Vagina (tissue), 2 donors: Measurements from ENCODE around the gene BACE2. TPM values are rescaled to one million over a fixed set of nuclear protein-coding genes. Genes with fewer than 3 reads are reported as not detected.

ENCODE experiments used
- DNase-seq, 2 donors: peaks; one replicate each; pipeline ENCODE4 v3.0.0-alpha.2; 2017; ENCODE audit errors: extremely low spot score in 2 of 2
- H3K27ac ChIP-seq: fragments of 200-600 bp; sonication (generic); one replicate; pipeline ENCODE4 v1.5.1; 2019
- H3K27me3 ChIP-seq: fragments of 200-600 bp; sonication (generic); one replicate; pipeline ENCODE4 v1.5.1; 2019
- H3K36me3 ChIP-seq, 2 donors: fragments of 200-600 bp; sonication (generic); one replicate each; pipeline ENCODE4 v1.5.1; 2017 to 2019
- H3K4me1 ChIP-seq: fragments of 200-600 bp; sonication (generic); one replicate; pipeline ENCODE4 v1.5.1; 2019
- H3K4me3 ChIP-seq, 2 donors: fragments of 200-600 bp; sonication (generic); 1 replicate in 1 of 2; 2 replicates in 1 of 2; pipeline ENCODE4 v1.5.1; 2016 to 2019
- H3K9me3 ChIP-seq: fragments of 200-600 bp; sonication (generic); one replicate; pipeline ENCODE4 v1.5.1; 2019
- CTCF ChIP-seq, 3 experiments: fragments of 450-650 bp in 2 of 3; fragments of 200-600 bp in 1 of 3; sonication (generic) in 1 of 3; IDR thresholded peaks; one replicate each; pipeline ENCODE4 v1.5.1; 2017 to 2019; ENCODE audit warnings: antibody characterized with exemption in 3 of 3, mild to moderate bottlenecking in 2 of 3, moderate library complexity in 2 of 3
- POLR2A ChIP-seq, 2 donors: fragments of 450-650 bp; IDR thresholded peaks; one replicate each; pipeline ENCODE4 v1.6.1; 2017; ENCODE audit warnings: antibody characterized with exemption in 2 of 2, mild to moderate bottlenecking in 2 of 2, moderate library complexity in 2 of 2
- POLR2AphosphoS5 ChIP-seq, 2 donors: sonication (generic); formaldehyde crosslinking; IDR thresholded peaks; one replicate each; pipeline ENCODE4 v1.9.0; 2017; ENCODE audit warnings: antibody characterized with exemption in 2 of 2, mild to moderate bottlenecking in 2 of 2, low read depth in 1 of 2; ENCODE audit not compliant: insufficient read depth in 1 of 2
- intact Hi-C: fragments of 100-400 bp; cut with DNase I; formaldehyde crosslinking; loops from one replicate; pipeline ENCODE4 v1.15.1; 2023
- total RNA-seq: library from RNA; depleted of rRNA; stranded (reverse); fragments of >200 nt; gene quantifications from one replicate; pipeline ENCODE4 v1.2.3, GENCODE V29; 2016

The BACE2 gene
- total RNA-seq, 1 donor from 2014 or later, result 43.7 TPM

DNA sequence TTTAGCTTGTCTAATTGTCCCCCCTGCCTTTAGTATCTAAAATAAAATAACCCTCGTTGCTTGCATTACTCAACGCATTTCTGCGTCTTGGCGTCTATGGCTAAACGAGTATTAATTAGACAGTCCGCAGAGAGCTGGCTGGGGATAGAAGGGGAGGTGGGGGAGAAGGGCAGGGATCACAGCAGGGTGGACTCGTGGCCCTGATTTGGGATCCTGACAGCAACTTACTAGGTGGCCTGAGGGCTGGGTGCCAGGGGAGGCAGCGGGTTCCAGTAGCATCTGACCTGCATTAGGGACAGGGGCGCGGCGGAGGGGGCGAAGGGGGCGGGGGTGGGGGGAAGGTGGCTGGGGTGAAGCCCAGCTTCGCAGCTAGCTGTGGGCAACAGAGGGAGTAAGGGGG is 1.1 kb upstream of the BACE2 start:
- H3K36me3 ChIP-seq, result no peaks in the 10 kb centered on the region
- intact Hi-C loops, result loop anchor here (5.0 kb wide), 1 partner anchor 40 kb away; no protein-coding TSS in a partner anchor
- H3K4me1 ChIP-seq, result peaks cover 39% of the 10 kb centered on the region
- H3K9me3 ChIP-seq, result no peaks in the 10 kb centered on the region
- peak overlapping the region; percentile 98 for H3K27ac ChIP-seq
- TF ChIP-seq CTCF (IDR thresholded peaks at IDR 0.05), result no peak
- TF ChIP-seq POLR2AphosphoS5 (IDR thresholded peaks at IDR 0.05; ENCODE audit: insufficient read depth in 1 of 2, low read depth in 1 of 2), result no peak
- TF ChIP-seq POLR2A (IDR thresholded peaks at IDR 0.05), result no peak
- H3K27me3 ChIP-seq, result no peaks in the 10 kb centered on the region
- no peak for DNase-seq
- H3K4me3 ChIP-seq, result peak overlapping the region; percentile 91 to 93

- Histone ChIP-seq H3K27ac (peak overlapping the region; percentile 98), H3K4me3 (peak overlapping the region; percentile 91 to 93), H3K27me3 (no peaks in the 10 kb centered on the region), H3K9me3 (no peaks in the 10 kb centered on the region), H3K36me3 (no peaks in the 10 kb centered on the region), H3K4me1 (peaks cover 39% of the 10 kb centered on the region)
- intact Hi-C loops, result loop anchor here (5.0 kb wide), 1 partner anchor 39 kb away; no protein-coding TSS in a partner anchor
- TF ChIP-seq POLR2AphosphoS5 (IDR thresholded peaks at IDR 0.05; ENCODE audit: insufficient read depth in 1 of 2, low read depth in 1 of 2) (peak in 1 of 2 donors; percentile 65), CTCF (IDR thresholded peaks at IDR 0.05) (no peak), POLR2A (IDR thresholded peaks at IDR 0.05) (peak in 1 of 2 donors; percentile 34)
- peak in 1 of 2 donors; percentile 91 for DNase-seq
These were observed 664 bp downstream of the BACE2 start for GRCh38 chr21:41168391-41169257.

GRCh38 chr21:41169258-41169576 is 1.3 kb downstream of the BACE2 start:
- Histone ChIP-seq H3K27ac (peak overlapping the region; percentile 98), H3K4me1 (peaks cover 39% of the 10 kb centered on the region), H3K27me3 (no peaks in the 10 kb centered on the region), H3K9me3 (no peaks in the 10 kb centered on the region), H3K36me3 (no peaks in the 10 kb centered on the region), H3K4me3 (peak overlapping the region; percentile 91 to 93)
- DNase-seq, result no peak
- intact Hi-C loops, result loop anchor here (5.0 kb wide), 1 partner anchor 38 kb away; no protein-coding TSS in a partner anchor
- TF ChIP-seq CTCF (IDR thresholded peaks at IDR 0.05) (no peak), POLR2A (IDR thresholded peaks at IDR 0.05) (no peak), POLR2AphosphoS5 (IDR thresholded peaks at IDR 0.05; ENCODE audit: insufficient read depth in 1 of 2, low read depth in 1 of 2) (no peak)

DNA sequence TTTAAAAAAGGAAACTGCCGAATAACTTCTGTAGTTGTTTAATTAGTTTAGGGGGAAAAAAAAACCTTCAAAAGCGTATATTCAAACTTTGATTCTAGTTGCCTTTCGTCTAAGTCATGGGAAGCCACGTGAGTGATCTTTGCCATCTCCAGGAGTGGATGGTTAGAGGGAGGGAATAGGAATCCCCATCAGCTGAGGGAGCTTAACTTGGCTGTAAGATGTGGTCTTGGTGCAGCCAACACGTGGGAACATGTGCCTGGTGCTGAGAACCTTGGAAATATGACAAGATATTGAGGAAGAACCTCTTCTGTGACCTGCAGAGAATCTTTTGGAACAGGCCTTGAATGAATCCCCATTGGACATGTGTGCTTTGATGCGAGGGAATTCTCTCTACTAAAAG is 1.7 kb downstream of the BACE2 start:
- Histone ChIP-seq H3K4me1 (peaks cover 39% of the 10 kb centered on the region), H3K9me3 (no peaks in the 10 kb centered on the region), H3K4me3 (peak overlapping the region in 1 of 2 donors; percentile 91), H3K27ac (peak overlapping the region; percentile 98), H3K36me3 (no peaks in the 10 kb centered on the region), H3K27me3 (no peaks in the 10 kb centered on the region)
- TF ChIP-seq CTCF (IDR thresholded peaks at IDR 0.05) (no peak), POLR2A (IDR thresholded peaks at IDR 0.05) (no peak), POLR2AphosphoS5 (IDR thresholded peaks at IDR 0.05; ENCODE audit: insufficient read depth in 1 of 2, low read depth in 1 of 2) (no peak)
- DNase-seq, result no peak
- intact Hi-C loops, result loop anchor here (5.0 kb wide), 1 partner anchor 38 kb away; no protein-coding TSS in a partner anchor

GRCh38 chr21:41170442-41170841 is 2.5 kb downstream of the BACE2 start:
- H3K36me3 ChIP-seq, result no peaks in the 10 kb centered on the region
- no peaks in the 10 kb centered on the region for H3K9me3 ChIP-seq
- no peaks in the 10 kb centered on the region for H3K27me3 ChIP-seq
- intact Hi-C loops, result no loop called here
- H3K27ac ChIP-seq, result peak overlapping the region; percentile 98
- TF ChIP-seq POLR2AphosphoS5 (IDR thresholded peaks at IDR 0.05; ENCODE audit: insufficient read depth in 1 of 2, low read depth in 1 of 2) (no peak), POLR2A (IDR thresholded peaks at IDR 0.05) (no peak), CTCF (IDR thresholded peaks at IDR 0.05) (peak in 1 of 3 experiments; percentile 39)
- H3K4me3 ChIP-seq, result no peak overlapping the region
- no peak for DNase-seq
- peaks cover 33% of the 10 kb centered on the region for H3K4me1 ChIP-seq
